HG03066 (cell line): ENCODE measurements around the gene AEBP1.
"Not testable (repeated sequence)": the region's sequence is repeated elsewhere in the genome, so short reads cannot be mapped to it uniquely, and the experiment has no call there.

Experiments
- ATAC-seq: cut with Tn5 transposase; IDR thresholded peaks from one replicate; pipeline ENCODE4 v1.9.1; 2021; ENCODE audit warnings: low read depth; ENCODE audit not compliant: unreplicated experiment

Gene AEBP1

DNA sequence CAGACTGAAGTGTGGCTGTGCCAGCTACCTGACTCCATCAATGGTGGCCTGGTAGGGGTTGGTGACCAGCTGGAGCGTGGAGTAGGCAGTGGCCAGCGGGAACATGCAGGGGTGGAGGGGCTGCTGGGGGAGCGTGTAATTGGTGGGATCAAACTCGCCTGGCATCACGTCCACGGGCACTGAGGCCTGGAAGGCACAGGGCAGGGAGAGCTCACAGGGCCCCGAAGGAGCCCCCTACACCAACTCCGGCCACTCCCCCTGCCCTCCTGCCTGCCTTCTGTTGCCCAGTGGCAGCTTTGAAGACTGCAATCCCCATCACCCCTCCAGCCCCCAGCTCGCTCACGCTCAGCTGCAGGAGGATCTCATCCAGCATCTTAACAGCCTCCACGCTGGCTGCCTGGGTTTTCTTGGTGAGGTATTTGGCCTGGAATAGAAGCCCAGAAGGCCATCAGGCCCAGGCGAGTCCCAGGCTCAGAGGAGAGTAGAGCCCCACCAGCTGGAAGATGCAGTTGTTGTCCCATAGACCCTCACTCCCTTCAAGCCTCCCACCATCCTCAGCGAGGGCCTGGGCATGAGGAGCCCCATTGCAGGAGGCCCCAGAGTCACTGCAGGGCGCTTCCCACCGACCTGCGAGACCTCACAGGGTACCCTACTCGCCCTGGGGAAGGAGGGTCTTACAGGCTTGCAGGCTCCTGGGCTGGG, 12.1 kb downstream of the AEBP1 start:
- ATAC-seq, result no peak

DNA sequence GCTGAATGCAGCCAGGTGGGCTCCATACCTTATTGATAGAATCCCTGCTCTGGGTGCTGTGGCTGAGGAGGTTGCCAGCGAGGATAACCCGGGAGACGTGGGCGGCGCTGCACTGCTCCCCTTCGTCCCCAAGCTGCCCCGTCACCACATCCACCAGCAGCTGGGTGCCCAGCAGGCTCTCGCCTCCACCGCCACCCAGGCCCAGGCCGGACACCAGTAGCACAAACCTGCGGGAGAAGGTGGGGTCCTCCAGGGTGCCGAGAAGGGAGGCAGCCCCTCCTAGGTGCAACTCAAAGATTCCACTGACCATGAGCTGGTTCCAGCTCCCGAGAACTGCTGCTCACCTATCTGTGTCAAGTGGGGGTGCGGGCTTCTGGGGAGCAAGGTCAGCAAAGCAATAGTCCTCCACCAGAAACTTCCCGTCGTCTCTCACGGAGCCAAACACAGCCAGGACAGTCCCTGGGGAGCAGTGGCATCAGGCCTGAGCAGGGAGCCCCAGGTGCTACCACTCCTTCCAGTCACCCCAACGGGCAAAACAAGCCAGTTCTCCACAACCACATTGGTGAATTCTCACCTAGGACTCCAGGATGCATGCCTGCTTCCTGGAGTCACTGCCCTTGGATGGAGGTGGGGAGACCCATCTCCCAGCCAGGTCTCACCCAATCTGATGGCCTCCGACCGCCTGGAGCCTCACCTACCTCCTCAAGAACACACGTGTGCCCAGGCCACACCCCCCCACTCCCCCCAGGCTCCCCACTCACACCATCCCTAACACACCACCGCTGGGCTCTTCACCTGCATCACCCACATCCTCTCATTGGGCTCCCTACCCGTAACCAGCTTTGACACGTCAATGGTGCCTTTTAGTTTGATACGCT, 12.9 kb downstream of the AEBP1 start:
- no peak for ATAC-seq

GRCh38 chr7:44117801-44118429, 13.8 kb downstream of the AEBP1 start:
- ATAC-seq, result no peak

DNA sequence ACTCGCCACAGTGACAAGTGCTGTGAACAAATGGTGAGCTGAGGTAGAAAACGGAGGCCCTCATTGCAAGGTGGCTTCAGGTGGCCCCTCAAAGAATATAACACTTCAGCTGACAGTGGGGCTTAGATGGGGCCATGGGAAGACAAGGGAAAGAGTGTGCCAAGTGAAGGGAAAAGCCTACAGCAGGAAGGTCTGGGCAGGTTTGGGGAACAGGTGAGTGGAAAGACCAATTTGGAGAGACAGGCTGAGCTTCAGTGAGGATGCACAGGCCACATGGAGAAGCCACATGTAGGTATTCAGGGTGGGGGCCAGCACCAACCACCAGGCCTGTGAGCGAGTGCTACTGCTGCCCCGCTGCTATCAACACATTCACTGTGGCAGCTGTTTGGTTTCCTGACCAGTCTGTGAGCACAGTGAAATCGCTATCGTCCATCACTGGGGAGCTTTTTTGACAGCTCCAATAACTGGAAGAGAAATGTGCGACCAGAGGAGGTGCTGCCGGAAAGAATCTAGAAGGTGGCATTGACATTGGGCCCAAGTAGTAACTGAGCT, 15.8 kb downstream of the AEBP1 start:
- no peak for ATAC-seq

DNA sequence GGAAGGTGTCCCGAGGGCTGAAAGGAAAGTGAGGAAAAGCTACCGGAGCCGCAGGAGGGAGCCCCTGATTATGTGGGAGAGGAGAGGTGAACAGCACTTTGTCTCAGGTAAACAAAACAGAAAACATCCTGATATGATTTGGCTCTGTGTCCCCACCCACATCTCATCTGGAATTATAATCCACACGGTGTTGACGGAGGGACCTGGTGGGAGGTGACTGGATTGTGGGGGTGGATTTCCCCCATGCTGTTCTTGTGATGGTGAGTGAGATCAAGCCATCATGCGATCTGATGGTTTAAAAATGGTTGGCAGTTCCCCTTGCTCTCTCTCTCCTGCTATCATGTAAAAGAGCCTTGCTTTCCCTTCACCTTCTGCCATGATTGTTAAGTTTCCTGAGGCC, 16.2 kb downstream of the AEBP1 start:
- ATAC-seq, result no peak

GRCh38 chr7:44121761-44122420, 17.7 kb downstream of the AEBP1 start:
- no peak for ATAC-seq

GRCh38 chr7:44122529-44122928, 18.4 kb downstream of the AEBP1 start:
- ATAC-seq, result no peak

DNA sequence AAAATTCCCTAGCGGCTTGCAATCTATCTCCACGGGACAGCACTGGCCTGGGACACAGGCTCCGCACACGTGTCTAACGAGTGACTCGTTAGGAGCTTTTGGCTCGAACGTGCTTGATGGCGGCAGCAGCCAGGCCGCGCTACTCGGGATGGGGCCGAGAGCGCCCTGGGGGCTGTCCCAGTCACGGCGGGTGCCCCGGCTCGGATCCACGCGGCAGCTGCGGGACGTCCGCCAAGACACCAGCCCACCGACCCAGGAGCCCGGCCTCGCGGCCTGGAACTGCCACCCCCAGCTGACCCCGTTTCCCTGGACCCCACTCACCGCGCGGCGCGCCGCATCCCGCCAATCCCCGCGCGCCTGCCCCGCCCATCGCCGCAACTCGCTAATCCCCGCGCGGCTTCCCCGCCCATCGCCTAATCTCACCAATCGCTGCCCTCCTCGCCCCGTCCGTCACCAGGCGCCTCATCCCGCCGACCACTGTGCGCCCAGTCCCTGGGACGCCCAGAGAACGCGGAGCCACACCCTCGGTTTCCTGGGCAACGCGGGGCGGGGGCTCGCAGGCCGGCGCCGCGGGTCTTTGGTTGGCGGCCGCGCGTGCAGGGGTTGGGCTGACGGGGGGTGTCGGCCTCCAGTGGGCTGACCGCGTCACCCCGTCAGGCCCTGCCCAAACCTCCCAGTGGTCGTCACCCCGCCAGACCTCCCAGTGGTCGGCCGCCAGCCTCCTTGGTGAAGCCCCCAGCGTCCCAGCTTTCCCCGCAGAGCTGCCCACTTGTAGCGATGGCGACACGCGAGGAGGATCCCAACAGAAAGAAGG, 19.3 kb downstream of the AEBP1 start, which contains the start of gene POLD2:
TSS of gene POLD2 (minus strand) at position 359 of the 814 bp plus-strand sequence. CDS start 1,495 bp downstream, outside the sequence.
- peak; percentile 99 for ATAC-seq

GRCh38 chr7:44124822-44125202, 20.7 kb downstream of the AEBP1 start:
- no peak for ATAC-seq

- not testable (repeated sequence) for ATAC-seq
Observed at GRCh38 chr7:44126574-44126973, 22.4 kb downstream of the AEBP1 start.

- no peak for ATAC-seq
Observed at GRCh38 chr7:44127161-44127560, 23.0 kb downstream of the AEBP1 start.

GRCh38 chr7:44128721-44129582, 24.8 kb downstream of the AEBP1 start:
- no peak for ATAC-seq

GRCh38 chr7:44131173-44132029, 27.3 kb downstream of the AEBP1 start:
- no peak for ATAC-seq

GRCh38 chr7:44132039-44132438, 27.9 kb downstream of the AEBP1 start:
- no peak for ATAC-seq

DNA sequence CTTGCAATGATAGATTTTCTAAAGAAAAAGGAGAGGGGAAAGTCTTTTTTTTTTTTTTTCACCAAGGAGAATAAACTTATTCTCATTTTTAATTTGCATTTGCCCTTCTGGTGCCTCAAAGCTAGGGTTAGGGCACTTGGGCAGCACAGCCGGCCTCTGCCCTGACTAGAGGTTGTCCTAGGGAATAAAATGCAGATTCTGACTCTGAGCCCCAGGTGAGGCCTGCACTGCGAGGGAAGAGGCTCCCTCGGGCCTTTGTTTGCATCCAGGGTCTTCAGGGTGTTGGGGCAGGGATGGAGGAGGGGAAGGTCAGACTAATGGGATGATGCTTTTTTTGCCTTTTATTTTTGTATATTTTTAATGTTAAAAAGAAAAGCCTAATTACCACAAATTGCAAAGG, 29.1 kb downstream of the AEBP1 start:
- ATAC-seq, result no peak

DNA sequence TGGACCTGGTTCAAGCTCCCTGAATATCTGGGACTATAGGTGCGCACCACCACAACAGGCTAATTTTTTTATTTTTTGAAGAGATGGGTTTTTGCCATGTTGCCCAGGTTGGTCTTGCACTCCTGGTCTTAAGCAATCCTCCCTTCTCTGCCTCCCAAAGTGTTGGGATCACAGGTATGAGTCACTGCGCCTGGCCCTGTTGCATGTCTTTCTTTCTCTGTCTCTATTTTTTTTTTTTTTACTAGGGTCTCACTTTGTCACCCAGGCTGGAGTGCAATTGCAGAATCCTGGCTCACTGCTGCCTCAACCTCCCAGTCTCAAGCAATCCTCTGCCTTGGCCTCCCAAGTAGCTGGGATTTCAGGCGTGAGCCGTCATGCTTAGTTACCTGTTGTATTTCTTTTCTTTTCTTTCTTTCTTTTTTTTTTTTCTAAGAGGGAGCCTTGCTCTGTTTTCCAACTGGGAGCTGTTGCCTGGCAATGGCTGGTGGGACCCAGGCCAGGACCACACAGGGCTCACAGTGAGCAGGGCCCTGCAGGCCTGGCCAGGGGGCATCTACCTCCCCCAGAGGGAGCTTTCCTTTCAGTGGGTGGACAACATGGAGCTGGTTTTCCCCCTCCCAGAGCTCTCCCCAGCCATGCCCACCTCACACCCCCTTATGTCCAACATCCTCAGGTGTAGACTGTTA, 30.9 kb downstream of the AEBP1 start:
- no peak for ATAC-seq

GRCh38 chr7:44136731-44137130, 32.6 kb downstream of the AEBP1 start:
- no peak for ATAC-seq
